Tongue (tissue), 2 donors: ENCODE measurements around the gene NCOA3. TPM values are rescaled to one million over a fixed set of nuclear protein-coding genes. Genes with fewer than 3 reads are reported as not detected.
A peak's percentile ranks its signal among the peaks of the same experiment; 100 is the strongest.
"Not testable (repeated sequence)": the region's sequence is repeated elsewhere in the genome, so short reads cannot be mapped to it uniquely, and the experiment has no call there.

Experiments used
- DNase-seq: peaks from one replicate; pipeline ENCODE4 v3.0.0-alpha.2; 2015
- total RNA-seq: library from RNA; depleted of rRNA; stranded (reverse); fragments of >200 nt; gene quantifications from one replicate; pipeline ENCODE4 v1.2.3, GENCODE V29; 2014

Gene NCOA3
- total RNA-seq, 1 donor from 2014 or later, result 35.8 TPM

DNA sequence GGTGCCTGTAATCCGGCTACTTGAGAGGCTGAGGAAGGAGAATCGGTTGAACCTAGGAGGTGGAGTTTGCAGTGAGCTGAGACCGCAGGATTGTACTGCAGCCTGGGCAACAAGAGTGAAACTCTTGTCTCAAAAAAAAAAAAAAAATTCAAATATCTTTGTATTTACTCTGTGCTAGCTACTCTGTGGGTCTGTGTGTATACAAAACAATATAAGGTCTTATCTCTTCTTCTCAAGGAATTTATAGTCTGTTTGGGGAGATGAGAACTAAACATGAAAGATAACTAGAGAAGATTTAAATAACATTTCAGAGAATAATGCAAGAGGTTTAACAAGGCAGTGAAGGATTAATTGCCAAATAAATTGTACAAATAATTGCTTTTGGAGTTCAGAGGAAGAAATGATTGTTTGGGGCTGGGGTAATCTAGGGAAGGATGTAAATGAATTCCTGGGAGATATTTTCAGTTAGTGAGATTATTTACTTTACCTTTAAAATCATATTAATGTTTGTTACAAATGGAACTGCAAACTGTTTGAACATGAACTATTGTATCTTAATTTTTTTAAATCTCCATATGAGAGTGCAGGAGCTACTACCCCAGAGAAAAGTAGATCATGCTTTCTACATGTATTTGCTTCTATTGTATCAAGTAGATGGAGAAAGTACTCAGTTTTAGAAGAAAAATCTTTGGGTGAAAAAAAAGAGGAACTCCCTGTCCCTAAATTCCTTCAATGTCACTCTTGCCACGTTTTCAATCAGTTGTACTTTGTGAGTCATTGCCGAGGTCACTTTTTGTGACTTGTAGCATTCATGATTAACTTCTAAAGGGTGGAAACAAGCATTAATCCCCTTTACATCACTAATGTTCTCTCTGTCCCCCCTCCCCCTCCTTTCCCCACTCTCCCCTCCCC is 39.0 kb downstream of the NCOA3 start:
- DNase-seq, result no peak

DNA sequence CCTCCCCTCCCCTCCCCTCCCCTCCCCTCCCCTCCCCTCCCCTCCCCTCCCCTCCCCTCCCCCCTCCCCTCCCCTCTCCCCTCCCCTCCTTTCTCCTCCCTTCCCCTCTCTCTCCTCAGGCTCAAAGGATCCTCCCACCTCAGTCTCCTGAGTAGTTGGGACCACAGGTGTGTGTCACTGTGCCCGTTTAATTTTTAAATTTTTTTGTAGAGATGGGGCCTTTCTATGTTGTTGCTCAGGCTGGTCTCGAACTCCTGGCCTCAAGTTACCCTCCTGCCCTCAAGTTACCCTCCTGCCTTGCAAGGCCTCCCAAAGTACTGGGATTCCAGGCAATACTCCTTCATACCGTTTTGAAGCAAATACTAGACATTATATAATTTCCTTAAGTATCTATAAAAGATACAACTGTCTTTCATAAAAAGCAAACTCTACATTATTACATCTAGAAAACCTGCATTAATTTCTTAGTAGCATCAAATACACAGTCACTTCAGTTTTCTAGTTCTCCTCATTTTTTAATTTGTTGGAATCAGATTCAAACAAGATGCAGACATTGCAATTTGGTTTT is 39.8 kb downstream of the NCOA3 start:
- DNase-seq, result no peak

DNA sequence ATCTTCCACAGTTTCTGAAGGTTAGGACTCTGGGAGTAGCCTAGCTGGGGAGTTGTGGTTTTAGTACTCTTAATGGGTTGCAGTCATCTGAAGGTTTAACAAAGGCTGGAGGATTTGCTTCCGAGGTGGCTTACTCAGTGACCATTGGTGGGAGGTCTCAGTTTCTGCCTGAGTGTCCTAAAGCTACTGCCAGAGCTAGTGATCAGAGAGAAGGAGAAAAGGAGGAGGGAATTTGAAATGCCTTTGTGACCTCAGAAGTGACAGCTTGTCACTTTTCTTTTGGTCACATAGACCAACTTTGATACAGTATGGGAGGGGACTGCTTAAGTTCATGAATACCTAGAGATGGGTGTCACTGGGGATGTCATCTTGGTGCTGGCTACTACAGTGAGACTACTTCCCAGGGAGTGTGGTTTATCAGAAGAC is 41.3 kb downstream of the NCOA3 start:
- DNase-seq, result no peak

DNA sequence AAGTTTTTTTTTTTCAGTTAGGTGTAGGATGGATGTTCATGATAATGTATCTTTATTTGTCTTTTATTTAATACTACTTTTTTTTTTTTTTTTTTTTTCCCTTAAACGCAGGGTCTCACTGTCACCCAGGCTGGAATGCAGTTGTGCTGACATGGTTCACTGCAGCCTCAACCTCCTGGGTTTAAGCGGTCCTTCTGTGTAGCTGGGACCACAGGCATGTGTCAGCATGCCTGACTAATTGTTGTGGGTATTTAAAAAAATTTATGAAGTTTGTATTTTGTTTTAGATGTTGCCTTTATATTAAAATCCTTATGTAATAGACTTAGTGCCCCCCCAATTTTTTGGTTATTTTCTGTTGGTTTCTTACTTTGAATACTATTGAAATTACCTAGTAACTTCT is 42.6 kb downstream of the NCOA3 start:
- no peak for DNase-seq

DNA sequence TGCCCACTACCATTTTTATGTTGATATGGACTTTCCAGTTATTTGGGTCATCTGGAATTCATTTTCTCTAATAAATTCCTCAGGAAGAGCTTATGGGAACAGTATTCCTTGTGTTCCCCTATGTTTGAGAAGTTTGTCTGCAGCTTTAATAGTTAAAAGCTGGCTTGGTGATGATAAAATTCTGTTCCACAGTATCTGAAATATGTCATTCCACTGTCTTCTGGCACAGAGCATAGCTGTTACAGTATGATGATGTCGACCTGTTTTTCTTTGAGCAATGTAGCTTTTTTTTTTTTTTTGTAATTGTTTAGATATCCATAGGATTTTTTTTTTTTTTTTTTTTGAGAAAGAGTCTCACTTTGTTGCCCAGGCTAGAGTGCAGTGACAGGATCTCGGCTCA is 43.2 kb downstream of the NCOA3 start:
- DNase-seq, result no peak

DNA sequence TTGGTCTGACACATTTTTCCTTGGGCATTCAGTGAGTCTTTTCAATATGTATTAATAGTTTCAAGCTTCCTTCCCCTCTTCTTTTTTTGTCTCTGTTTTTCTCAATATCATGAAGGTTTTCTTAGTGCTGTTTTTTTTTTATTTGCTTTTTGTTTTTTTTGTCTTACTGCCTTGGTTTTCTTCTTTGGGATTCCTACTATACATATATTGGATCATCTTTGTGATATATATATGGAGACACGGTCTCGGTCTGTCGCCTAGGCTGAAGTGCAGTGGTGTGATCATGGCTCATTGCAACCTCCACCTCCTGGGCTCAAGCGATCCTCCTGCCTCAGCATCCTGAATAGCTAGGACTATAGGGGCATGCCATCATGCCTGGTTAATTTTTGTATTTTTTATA is 43.8 kb downstream of the NCOA3 start:
- DNase-seq, result no peak

DNA sequence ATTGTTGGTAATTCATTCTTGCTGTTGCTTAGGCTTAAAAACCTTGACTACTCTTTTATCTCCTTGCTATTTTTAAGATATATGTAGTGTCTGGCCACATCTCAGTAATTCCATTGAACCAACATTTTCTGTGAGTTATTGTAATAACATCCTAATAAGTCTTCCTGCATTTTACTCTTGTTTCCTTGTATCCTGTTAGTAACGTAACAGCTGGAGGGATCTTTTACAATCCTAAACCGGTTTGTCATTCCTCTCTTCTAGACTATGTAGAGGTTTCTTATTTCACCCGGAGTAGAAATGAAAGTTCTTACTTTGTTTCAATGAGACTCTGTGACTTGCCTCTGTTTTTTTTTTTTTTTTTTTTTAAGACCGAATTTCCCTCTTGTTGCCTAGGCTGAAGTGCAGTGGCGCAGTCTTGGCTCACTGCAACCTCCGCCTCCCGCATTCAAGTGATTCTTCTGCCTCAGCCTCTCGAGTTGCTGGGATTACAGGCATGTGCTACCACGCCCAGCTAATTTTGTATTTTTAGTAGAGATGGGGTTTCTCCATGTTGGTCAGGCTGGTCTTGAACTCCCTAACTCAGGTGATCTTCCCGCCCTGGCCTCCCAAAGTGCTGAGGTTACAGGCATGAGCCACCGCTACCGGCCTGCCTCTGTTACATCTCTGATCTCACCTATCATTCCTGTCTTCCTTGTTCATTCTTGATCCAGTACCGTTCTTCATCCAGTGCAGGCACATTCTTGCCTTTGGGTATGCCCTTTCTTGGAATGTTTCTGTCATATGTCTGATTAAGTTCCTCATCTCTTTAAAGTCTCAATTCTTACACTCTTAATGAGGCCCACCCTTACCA is 44.7 kb downstream of the NCOA3 start:
- DNase-seq, result peak; percentile 47

DNA sequence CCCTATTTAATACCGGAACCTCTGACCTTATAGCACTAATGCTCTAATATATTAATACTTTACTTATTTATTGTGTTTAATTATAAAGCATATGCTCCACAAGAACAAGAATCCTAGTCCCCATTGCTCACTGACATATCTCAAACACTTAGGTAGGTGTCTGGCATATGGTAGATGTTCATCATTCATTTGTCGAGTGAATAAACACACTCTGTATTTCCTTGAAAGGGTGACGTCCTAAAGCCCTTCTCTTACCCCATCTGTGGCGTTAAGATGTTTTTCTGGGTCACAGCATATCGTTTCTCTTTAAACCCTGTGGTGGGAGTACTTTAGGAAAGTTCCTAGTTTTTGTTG is 45.3 kb downstream of the NCOA3 start:
- no peak for DNase-seq

DNA sequence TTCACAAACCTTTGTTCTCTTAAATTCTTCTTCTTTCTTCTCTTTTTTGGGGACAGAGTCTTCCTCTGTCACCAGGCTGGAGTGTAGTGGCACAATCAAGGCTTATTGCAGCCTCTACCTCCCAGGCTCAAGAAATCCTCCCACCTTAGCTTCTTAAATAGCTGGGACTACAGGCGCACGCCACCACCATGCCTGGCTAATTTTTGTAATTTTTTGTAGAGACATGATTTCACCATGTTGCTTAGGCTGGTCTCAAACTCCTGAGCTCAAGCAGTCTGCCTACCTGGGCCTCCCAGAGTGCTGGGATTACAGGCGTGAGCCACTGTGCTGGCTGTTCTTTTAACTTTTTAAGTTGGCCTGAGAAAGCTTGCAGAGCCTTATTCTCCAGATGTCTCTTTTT is 48.0 kb downstream of the NCOA3 start:
- DNase-seq, result no peak

DNA sequence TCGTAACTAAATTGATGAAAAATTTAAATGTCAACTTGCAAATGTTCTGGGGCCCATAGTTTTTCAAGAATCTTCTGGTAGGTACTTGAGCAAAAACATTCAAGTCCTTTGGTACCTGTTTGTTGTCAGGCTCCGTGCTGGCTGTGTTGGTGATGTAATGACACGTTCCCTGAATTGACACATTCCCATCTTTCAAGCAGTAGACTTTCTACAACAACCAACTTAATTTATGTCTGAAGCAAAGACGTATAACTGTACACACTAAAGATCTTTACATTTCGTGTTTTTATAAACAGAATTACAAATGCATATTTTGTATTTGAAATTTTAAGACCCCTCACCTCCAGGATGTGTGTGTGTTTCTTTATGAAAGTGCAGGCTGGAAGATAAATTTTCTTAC is 49.5 kb downstream of the NCOA3 start:
- DNase-seq, result no peak

DNA sequence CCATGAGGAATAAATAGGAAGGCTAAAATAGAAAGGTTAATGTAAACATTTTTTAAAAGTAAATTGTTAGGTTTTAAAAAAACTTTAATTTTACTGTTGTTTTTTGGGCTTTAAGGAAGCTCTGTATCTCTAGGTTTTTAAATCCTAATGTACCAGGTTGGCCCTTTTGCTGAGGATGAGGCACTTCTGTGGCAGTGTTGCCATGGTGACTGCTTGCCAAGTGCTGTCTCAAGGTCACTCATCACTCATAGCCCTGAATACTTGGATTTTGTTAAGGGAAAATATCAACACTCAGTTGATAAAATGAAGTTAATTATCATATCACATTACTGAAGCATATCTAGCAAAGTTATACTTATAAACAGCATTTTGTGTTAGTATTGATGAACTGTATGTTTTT is 50.2 kb downstream of the NCOA3 start:
- no peak for DNase-seq

DNA sequence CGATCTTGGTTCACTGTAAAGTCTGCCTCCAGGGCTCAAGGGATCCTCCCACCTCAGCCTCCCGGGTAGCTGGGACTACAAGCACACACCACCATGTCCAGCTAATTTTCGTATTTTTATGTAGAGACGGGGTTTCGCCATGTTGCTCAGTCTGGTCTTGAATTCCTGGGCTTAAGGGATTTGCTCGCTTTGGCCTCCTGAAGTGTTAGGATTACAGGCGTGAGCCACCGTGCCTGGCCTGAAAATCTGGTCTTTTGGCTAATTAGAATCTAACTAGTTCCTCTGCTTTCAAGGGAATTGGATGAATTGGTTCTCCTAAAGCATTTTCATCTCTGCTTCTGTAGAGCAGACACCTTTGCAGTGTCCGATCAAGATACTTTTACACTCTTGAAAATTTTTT is 51.3 kb downstream of the NCOA3 start:
- DNase-seq, result no peak

DNA sequence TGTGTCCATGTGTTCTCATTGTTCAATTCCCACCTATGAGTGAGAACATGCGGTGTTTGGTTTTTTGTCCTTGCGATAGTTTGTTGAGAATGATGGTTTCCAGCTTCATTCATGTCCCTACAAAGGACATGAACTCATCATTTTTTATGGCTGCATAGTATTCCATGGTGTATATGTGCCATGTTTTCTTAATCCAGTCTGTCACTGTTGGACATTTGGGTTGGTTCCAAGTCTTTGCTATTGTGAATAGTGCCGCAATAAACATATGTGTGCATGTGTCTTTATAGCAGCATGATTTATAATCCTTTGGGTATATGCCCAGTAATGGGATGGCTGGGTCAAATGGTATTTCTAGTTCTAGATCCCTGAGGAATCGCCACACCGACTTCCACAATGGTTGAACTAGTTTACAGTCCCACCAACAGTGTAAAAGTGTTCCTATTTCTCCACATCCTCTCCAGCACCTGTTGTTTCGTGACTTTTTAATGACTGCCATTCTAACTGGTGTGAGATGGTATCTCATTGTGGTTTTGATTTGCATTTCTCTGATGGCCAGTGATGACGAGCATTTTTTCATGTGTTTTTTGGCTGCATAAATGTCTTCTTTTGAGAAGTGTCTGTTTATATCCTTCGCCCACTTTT is 52.0 kb downstream of the NCOA3 start:
- not testable (repeated sequence) for DNase-seq

DNA sequence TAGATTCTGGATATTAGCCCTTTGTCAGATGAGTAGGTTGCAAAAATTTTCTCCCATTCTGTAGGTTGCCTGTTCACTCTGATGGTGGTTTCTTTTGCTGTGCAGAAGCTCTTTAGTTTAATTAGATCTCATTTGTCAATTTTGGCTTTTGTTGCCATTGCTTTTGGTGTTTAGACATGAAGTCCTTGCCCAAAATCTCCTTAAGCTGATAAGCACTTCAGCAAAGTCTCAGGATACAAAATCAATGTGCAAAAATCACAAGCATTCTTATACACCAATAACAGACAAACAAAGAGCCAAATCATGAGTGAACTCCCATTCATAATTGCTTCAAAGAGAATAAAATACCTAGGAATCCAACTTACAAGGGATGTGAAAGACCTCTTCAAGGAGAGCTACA is 52.6 kb downstream of the NCOA3 start:
- not testable (repeated sequence) for DNase-seq

DNA sequence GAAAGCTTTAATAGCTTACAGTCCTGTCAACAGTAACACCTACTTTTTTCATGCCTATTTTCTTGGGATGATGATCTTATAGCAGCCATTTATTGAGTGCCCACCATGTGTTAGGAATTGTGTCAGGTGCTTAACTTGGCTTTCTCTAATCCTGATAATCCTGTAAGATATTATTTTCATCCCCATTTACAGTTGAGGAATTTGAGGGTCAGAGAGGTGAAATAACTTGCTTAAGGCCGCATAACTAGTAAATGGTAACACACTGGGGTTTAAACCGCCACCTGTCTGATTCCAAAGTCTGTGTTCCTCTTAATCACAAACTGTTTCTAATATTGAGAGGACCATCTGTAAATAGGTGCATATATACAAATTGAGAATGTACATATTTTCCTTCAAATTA is 55.5 kb downstream of the NCOA3 start:
- DNase-seq, result peak; percentile 32

DNA sequence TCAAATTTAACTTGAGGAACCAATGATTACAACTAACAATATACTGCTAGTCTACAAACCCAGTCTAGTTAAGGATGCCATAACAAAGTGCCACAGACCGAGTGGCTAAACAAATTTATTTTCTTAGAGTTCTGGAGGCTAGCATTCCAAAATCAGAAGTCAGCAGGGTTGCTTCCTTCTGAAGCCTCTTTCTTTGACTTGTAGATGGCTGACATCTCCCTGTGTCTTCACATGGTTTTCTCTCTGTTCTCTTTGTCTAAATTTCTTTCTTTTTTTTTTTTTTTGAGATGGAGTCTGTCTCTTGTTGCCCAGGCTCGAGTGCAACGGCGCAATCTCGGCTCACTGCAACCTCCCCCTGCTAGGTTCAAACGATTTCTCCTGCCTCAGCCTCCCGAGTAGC is 56.1 kb downstream of the NCOA3 start:
- DNase-seq, result no peak

DNA sequence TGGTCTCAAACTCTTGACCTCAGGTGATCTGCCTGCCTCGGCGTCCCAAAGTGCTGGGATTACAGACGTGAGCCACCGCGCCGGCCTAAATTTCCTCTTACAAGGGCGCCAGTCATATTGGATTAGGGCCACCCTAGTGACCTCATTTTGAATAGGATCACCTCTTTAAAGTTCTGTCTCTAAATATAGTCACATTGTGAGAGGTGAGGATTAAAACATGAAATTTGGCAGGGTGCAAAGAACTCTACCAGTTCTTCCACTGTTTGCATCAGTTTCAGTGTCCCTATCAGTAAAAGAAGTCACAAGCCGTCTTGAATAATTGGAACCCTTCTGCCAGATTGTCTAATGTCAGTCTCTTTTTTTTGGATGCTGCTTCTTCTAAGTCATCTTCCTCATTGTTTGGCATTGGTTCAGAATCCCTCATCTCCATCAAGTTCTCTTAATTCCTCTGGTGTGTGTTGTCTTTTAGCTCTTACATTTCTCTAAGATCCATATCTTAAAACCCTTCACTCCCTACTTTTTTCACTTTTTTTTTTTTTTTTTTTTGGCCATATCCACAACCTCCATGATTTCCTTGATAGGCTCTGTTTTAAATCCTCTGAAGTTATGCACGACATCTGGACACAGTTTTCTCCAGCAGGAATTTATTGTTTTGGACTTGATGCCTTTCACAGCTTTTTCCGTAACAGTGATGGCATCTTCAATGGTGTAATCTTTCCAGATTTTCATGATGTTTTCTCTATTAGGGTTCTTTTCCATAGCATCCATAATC is 56.8 kb downstream of the NCOA3 start:
- peak; percentile 31 for DNase-seq

DNA sequence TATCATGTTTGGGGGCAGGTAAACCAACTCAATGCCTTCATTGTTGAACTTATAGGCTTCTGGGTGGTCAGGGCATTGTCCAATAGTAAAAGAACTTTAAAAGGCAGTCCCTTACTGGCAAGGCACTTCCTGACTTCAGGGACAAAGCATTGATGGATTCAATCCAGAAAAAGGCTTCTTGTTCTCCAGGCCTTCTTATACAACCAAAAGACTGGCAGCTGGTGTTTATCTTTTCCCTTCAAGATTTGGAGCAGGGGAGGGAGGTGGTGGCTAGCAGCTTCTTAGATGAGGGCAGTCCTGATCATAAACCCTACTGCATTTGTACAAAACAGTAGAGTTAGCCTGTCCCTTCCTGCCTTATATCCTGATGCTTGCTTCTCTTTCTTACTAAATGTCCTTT is 57.5 kb downstream of the NCOA3 start:
- DNase-seq, result peak; percentile 32

DNA sequence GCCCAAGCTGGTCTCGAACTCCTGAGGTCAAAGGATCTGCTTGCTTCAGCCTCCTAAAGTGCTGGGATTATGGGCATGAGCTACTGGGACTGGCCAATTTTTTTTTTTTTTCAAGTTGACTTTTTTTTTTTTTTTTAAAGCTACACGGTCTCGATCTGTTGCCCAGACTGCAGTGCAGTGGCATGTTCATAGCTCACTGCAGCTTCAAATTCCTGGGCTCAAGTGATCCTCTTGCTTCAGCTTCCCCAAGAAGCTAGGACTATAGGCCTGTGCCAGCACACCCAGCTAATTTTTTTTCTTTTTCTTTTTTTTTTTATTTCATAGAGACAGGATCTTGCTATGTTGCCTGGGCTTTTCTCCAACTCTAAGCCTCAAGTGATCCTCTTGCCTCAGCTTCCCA is 59.5 kb downstream of the NCOA3 start:
- peak; percentile 13 for DNase-seq

DNA sequence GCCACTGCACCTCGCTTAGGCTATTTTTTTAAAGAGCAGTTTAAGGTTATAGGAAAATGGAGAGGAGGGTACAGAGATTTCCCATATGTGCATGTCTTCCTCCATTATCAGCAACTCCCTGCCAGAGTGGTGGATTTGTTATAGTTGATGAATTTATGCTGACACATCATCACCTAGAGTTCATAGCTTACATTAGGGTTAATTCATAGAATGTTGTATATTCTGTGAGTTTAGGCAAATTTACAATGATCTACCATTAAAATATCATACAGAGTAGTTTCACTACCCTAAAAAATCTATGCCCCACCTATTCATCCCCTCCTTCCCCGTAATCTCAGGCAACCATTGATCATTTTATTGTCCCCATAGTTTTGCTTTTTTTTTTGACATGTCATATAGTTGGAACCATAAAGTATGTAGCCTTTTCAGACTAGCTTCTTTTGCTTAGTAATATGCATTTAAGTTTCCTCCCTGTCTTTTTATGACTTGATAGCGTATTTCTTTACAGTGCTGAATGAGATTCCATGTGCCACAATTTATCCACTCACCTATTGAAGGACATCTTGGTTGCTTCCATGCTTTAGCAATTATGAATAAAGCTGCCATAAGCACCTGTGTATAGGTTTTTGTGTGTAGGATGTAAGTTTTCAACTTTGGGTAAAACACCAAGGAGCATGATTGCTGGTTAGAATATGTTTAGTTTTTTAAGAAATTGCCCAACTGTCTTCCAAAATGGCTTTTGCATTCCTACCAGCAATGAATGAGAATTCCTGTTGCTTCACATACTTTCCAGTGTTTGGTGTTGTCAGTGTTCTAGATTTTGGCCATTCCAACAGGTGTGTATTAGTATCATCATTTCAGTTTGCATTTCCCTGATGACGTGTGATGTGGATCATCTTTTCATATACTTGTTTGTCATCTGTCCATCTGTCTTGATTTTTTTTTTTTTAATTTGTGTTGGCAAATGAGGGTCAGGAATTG is 60.2 kb downstream of the NCOA3 start:
- no peak for DNase-seq

DNA sequence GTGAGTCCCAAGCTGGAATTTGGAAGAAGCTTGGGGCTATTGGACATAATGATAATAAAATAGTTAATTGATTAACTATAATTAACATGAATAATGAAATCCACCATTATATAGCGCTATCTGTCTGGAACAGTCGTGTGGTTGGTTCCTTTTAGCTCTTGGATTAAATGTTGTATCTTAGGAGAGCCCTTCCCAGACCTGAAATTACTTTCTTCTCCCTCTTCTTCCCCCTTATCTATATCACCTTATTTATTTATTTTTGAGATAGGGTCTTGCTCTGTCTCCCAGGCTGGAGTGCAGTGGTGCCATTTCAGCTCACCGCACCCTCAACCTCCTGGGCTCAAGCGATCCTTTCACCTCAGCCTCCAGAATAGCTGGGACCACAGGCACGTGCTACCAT is 64.6 kb downstream of the NCOA3 start:
- no peak for DNase-seq
